IMR-90 (cell line): ENCODE measurements around the gene CIAO3. TPM values are rescaled to one million over a fixed set of nuclear protein-coding genes. Genes with fewer than 3 reads are reported as not detected.

Source experiments
- ATAC-seq: fragments of 200-7000 bp; cut with Tn5 transposase; 2 replicates; pipeline ENCODE4 v1.9.1; 2020; ENCODE audit warnings: low read depth, mild to moderate bottlenecking, moderate library complexity
- BruUV-seq: library from RNA; stranded (reverse); fragments of 400-500 nt; replicated peaks from 2 replicates; lab custom pipeline; 2021; lab: Mats Ljungman, UMichigan
- CTCF ChIA-PET: fragments of 300-600 bp; formaldehyde crosslinking; extraction: SDS; loops from one replicate; lab custom pipeline; 2021; ENCODE audit warnings: antibody characterized with exemption; lab: Yijun Ruan, JAX
- POLR2A ChIA-PET: fragments of 300-600 bp; sonication (Branson Sonifier 250); formaldehyde crosslinking; loops from one replicate; lab custom pipeline; 2022; ENCODE audit warnings: antibody characterized with exemption; ENCODE audit not compliant: unreplicated experiment; lab: Charles Lee
- DNase-seq: peaks from one replicate; pipeline ENCODE4 v3.0.0; 2013
- H2AFZ ChIP-seq: replicated peaks from 2 replicates; pipeline ENCODE3; 2013; ENCODE audit warnings: low read length, mild to moderate bottlenecking; ENCODE audit not compliant: poor library complexity
- H2AK5ac ChIP-seq: 2 replicates; pipeline ENCODE4 v1.6.1; 2013; ENCODE audit warnings: low read depth, low read length, inconsistent platforms
- H2AK9ac ChIP-seq: replicated peaks from 2 replicates; pipeline ENCODE3; 2013; ENCODE audit warnings: mild to moderate bottlenecking, low read depth, low read length, moderate library complexity; ENCODE audit not compliant: poor library complexity
- H2BK120ac ChIP-seq: 2 replicates; pipeline ENCODE4 v1.6.1; 2013; ENCODE audit warnings: low read depth, low read length, inconsistent platforms
- H2BK15ac ChIP-seq: 3 replicates; pipeline ENCODE4 v1.6.1; 2013; ENCODE audit warnings: low read depth, low read length, inconsistent platforms
- H2BK20ac ChIP-seq: 2 replicates; pipeline ENCODE4 v1.6.1; 2013; ENCODE audit warnings: low read depth, mild to moderate bottlenecking, inconsistent platforms, low read length, moderate library complexity
- H2BK5ac ChIP-seq: 2 replicates; pipeline ENCODE4 v1.6.1; 2013; ENCODE audit warnings: mild to moderate bottlenecking, low read depth, low read length, inconsistent platforms; ENCODE audit not compliant: poor library complexity, severe bottlenecking
- H3K14ac ChIP-seq: replicated peaks from 2 replicates; pipeline ENCODE4 v1.6.1; 2013; ENCODE audit warnings: low read depth, low read length, inconsistent platforms
- H3K18ac ChIP-seq: 2 replicates; pipeline ENCODE4 v1.6.1; 2013; ENCODE audit warnings: low read depth, low read length, control low read depth
- H3K23ac ChIP-seq: 2 replicates; pipeline ENCODE4 v1.6.1; 2013; ENCODE audit warnings: low read depth, low read length, inconsistent platforms
- H3K27ac ChIP-seq: 2 replicates; pipeline ENCODE4 v1.5.1; 2013; ENCODE audit warnings: mild to moderate bottlenecking, control low read depth, low read length; ENCODE audit not compliant: insufficient read depth
- H3K27me3 ChIP-seq: 2 replicates; pipeline ENCODE4 v1.6.1; 2013; ENCODE audit warnings: low read length; ENCODE audit not compliant: control insufficient read depth, insufficient read depth
- H3K36me3 ChIP-seq: 2 replicates; pipeline ENCODE4 v1.6.1; 2013; ENCODE audit warnings: low read length, mixed read lengths; ENCODE audit not compliant: control insufficient read depth, insufficient read depth
- H3K4ac ChIP-seq: 2 replicates; pipeline ENCODE4 v1.6.1; 2013; ENCODE audit warnings: low read depth, low read length, inconsistent platforms
- H3K4me1 ChIP-seq: 2 replicates; pipeline ENCODE4 v1.6.1; 2013; ENCODE audit warnings: low read length, mixed read lengths; ENCODE audit not compliant: control insufficient read depth, insufficient read depth
- H3K4me2 ChIP-seq: 2 replicates; pipeline ENCODE4 v1.6.1; 2013; ENCODE audit warnings: low read depth, mild to moderate bottlenecking, control low read depth, low read length, moderate library complexity
- H3K4me3 ChIP-seq: 2 replicates; pipeline ENCODE4 v1.5.1; 2013; ENCODE audit warnings: low read depth, mild to moderate bottlenecking, control low read depth, low read length, moderate library complexity; ENCODE audit not compliant: insufficient read depth
- H3K56ac ChIP-seq: 2 replicates; pipeline ENCODE4 v1.6.1; 2013; ENCODE audit warnings: low read length, inconsistent platforms; ENCODE audit not compliant: insufficient read depth; ENCODE audit errors: extremely low read depth
- H3K79me1 ChIP-seq, 2 experiments: 2 replicates each; pipeline ENCODE4 v1.6.1; 2013; ENCODE audit warnings: low read length in 2 of 2, inconsistent platforms in 1 of 2, low read depth in 1 of 2
- H3K9ac ChIP-seq: 2 replicates; pipeline ENCODE4 v1.6.1; 2013; ENCODE audit warnings: low read depth, low read length, control low read depth
- H3K9me1 ChIP-seq: 2 replicates; pipeline ENCODE4 v1.6.1; 2013; ENCODE audit warnings: low read length, inconsistent platforms; ENCODE audit not compliant: insufficient read depth
- H3K9me3 ChIP-seq: 2 replicates; pipeline ENCODE4 v1.6.1; 2013; ENCODE audit warnings: low read length; ENCODE audit not compliant: control insufficient read depth, insufficient read depth
- H4K20me1 ChIP-seq: 2 replicates; pipeline ENCODE4 v1.6.1; 2013; ENCODE audit warnings: low read length, inconsistent platforms; ENCODE audit not compliant: insufficient read depth
- H4K5ac ChIP-seq: 2 replicates; pipeline ENCODE4 v1.6.1; 2013; ENCODE audit warnings: mild to moderate bottlenecking, low read depth, low read length, control low read depth
- H4K8ac ChIP-seq, 2 experiments: 2 replicates each; pipeline ENCODE4 v1.6.1; 2013; ENCODE audit warnings: low read depth in 2 of 2, low read length in 2 of 2, control low read depth in 1 of 2, inconsistent platforms in 1 of 2
- H4K91ac ChIP-seq: 2 replicates; pipeline ENCODE4 v1.6.1; 2013; ENCODE audit warnings: low read depth, low read length, inconsistent platforms; ENCODE audit not compliant: insufficient read depth
- RAD21 ChIP-seq: IDR thresholded peaks from 2 replicates; pipeline ENCODE4 v1.6.1; 2012; ENCODE audit warnings: low read length, improper control_type of control experiment
- RCOR1 ChIP-seq: IDR thresholded peaks from 2 replicates; pipeline ENCODE4 v1.6.1; 2012; ENCODE audit warnings: mild to moderate bottlenecking, low read length, improper control_type of control experiment; ENCODE audit not compliant: insufficient replicate concordance
- WGBS, 2 experiments: methylation state at CpG; one replicate each; pipeline versions ENCODE4 v1.1.5 to v1.1.7; 2013; ENCODE audit warnings: missing lambda C conversion rate in 2 of 2; ENCODE audit not compliant: insufficient read length in 1 of 2; ENCODE audit errors: extremely low coverage in 2 of 2; 5-methylcytosine and 5-hydroxymethylcytosine counted together
- dilution Hi-C: fragments of 300-500 bp; cut with HindIII; formaldehyde crosslinking; loops from one replicate; pipeline ENCODE4 v1.14.3; 2018; ENCODE audit warnings: low sequenced_read_pairs; ENCODE audit not compliant: unreplicated experiment
- in situ Hi-C: fragments of 300-500 bp; cut with MboI; formaldehyde crosslinking; loops from 3 replicates; pipeline ENCODE4 v1.14.3; 2019; ENCODE audit warnings: low sequenced_read_pairs, inconsistent platforms, mixed read lengths
- intact Hi-C: fragments of 100-400 bp; cut with micrococcal nuclease; formaldehyde crosslinking; loops from 2 replicates; pipeline ENCODE4 v1.10.0; 2022
- polyA plus RNA-seq, 3 experiments: library from polyadenylated mRNA; depleted of rRNA; stranded (reverse); fragments of >200 nt; gene quantifications; 2 replicates each; pipeline ENCODE4 v1.2.3, GENCODE V29; 2012; ENCODE audit warnings: low replicate concordance in 1 of 3
- total RNA-seq: library from RNA; depleted of rRNA; stranded (reverse); fragments of >200 nt; gene quantifications from 2 replicates; pipeline ENCODE4 v1.2.3, GENCODE V29; 2012
- TF ChIP-seq, protein P1 (sequence below): fragments of 150-350 bp; IDR thresholded peaks from 2 replicates; pipeline ENCODE4 v1.6.1; 2017; ENCODE audit warnings: mild to moderate bottlenecking, antibody characterized with exemption, low read length, low read depth

Gene CIAO3
- total and polyA plus RNA-seq, 2 of the 4 experiments (the other 2 are of a cell fraction), result 17.0 to 20.2 TPM

DNA sequence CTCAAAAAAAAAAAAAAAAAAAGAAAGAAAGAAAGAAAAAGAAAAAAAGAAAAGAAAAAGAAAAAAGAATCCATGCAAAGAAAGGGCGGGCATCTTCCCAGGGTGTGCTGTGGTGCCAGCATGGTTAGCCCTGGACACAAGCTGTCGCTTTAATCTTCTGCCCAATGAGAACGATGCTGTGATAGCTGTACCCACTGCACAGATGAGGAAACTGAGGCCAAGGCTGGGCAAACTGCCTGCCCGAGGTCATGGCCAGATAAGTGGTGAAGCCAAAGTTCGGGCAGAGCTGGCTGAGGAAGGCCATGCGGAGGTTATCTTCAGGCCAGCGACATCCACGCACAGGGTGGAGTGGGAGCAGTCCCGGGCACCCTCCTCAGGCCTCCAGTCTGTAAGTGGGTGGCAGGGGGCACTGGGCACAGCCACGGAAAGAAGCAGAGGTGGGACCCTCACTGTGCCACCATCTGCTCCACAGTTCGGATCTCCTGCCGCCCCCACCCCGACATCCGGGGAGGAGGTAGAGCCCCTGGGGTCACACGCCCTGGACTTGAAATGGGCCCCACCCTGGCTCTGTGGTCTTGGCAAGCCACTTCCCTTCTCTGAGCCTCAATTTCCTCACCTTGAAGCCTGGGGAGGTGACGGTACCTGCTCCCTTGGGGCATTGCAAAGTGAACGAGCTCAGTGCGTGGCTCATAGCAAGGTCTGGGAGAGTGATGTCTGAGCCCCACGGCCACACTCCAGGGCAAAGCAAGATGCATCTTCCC lies 41.7 kb downstream of the CIAO3 start (continued):
- no peak for TF ChIP-seq RAD21

- dilution Hi-C loops, result no loop called here
- POLR2A ChIA-PET, result no interaction called here
Observed at GRCh38 chr16:695355-696089, 45.3 kb downstream of the CIAO3 start.

More at GRCh38 chr16:695355-696089, 45.3 kb downstream of the CIAO3 start:
- TF ChIP-seq RCOR1, result no peak
- TF ChIP-seq, protein P1, sequence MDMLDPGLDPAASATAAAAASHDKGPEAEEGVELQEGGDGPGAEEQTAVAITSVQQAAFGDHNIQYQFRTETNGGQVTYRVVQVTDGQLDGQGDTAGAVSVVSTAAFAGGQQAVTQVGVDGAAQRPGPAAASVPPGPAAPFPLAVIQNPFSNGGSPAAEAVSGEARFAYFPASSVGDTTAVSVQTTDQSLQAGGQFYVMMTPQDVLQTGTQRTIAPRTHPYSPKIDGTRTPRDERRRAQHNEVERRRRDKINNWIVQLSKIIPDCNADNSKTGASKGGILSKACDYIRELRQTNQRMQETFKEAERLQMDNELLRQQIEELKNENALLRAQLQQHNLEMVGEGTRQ, result peak; percentile 58; the same call in 1 of the 2 replicates
- Histone ChIP-seq H2AFZ (peak overlapping the region; percentile 78), H3K4me1 (peaks cover 3% of the 10 kb centered on the region; the same call in 1 of the 2 replicates), H3K14ac (no peak overlapping the region), H3K4me3 (no peak overlapping the region), H3K36me3 (no peaks in the 10 kb centered on the region), H4K5ac (no peak overlapping the region), H3K4ac (no peak overlapping the region), H3K9me1 (peaks cover 4% of the 10 kb centered on the region; the same call in 1 of the 2 replicates), H2BK120ac (no peak overlapping the region), H2AK5ac (no peak overlapping the region), H3K27ac (no peak overlapping the region), H3K56ac (no peak overlapping the region), H4K20me1 (peaks cover 4% of the 10 kb centered on the region), H3K27me3 (peaks cover 62% of the 10 kb centered on the region), H3K4me2 (0 out of 2 replicates have a peak overlapping the region, but pooled peaks have one; percentile 22), H4K91ac (no peak overlapping the region), H2BK15ac (no peak overlapping the region), H3K18ac (no peak overlapping the region), H3K9me3 (no peaks in the 10 kb centered on the region; the same call in 1 of the 2 replicates), H2AK9ac (no peak overlapping the region), H3K9ac (no peak overlapping the region), H2BK5ac (no peak overlapping the region), H3K79me1 (no peaks in the 10 kb centered on the region), H2BK20ac (no peak overlapping the region), H3K23ac (no peak overlapping the region), H4K8ac (no peak overlapping the region)
- 3% methylated on average over 55 of the region's 71 CpGs; no CpG with 5 or more reads in 1 of the 2 experiments for WGBS, 2 experiments
- DNase-seq, result no peak
- in situ Hi-C loops, result no loop called here
- intact Hi-C loops, result no loop called here
- peak; percentile 36 for ATAC-seq
- CTCF ChIA-PET, result no interaction called here
- no TSS peak for BruUV-seq
